Activated CD8-positive, alpha-beta memory T cell treated with anti-CD3 and anti-CD28 coated beads, Interleukin-2, amount 10 ng/mL, durations not matched to agents 7 days and 5 days (primary cell): ENCODE data around the gene HFM1. TPM values are rescaled to one million over a fixed set of nuclear protein-coding genes. Genes with fewer than 3 reads are reported as not detected.
"Not testable (repeated sequence)": the region's sequence is repeated elsewhere in the genome, so short reads cannot be mapped to it uniquely, and the experiment has no call there.

Experiments used
- ATAC-seq: fragments of 150-1000 bp; cut with Tn5 transposase; one replicate; pipeline ENCODE4 v1.10.0; 2021; ENCODE audit warnings: moderate library complexity
- CTCF ChIA-PET: fragments of 350-600 bp; sonication (Branson Sonifier 250); formaldehyde crosslinking; loops from one replicate; lab custom pipeline; 2021; ENCODE audit warnings: antibody characterized with exemption; lab: Charles Lee
- DNase-seq: peaks from one replicate; pipeline ENCODE4 v3.0.0-alpha.2; 2020
- H3K27ac Mint-ChIP-seq: one replicate; pipeline ENCODE4 v1.8.0; 2021; ENCODE audit warnings: mild to moderate bottlenecking, mixed read lengths
- H3K27me3 Mint-ChIP-seq: one replicate; pipeline ENCODE4 v1.8.0; 2021; ENCODE audit warnings: mixed read lengths
- H3K36me3 Mint-ChIP-seq: one replicate; pipeline ENCODE4 v1.8.0; 2021; ENCODE audit warnings: mild to moderate bottlenecking, mixed read lengths
- H3K4me1 Mint-ChIP-seq: one replicate; pipeline ENCODE4 v1.8.0; 2021; ENCODE audit warnings: mixed read lengths
- H3K4me3 Mint-ChIP-seq: one replicate; pipeline ENCODE4 v1.8.0; 2021; ENCODE audit warnings: mild to moderate bottlenecking, moderate library complexity, mixed read lengths
- H3K9me3 Mint-ChIP-seq: one replicate; pipeline ENCODE4 v1.8.0; 2022; ENCODE audit warnings: low read depth, mixed read lengths
- total RNA-seq, 2 experiments: library from RNA; stranded (reverse); gene quantifications; one replicate each; pipeline ENCODE4 v1.2.3, GENCODE V29; 2021

HFM1 gene
- total RNA-seq, result not detected

GRCh38 chr1:91404151-91405012 is at the start of gene HFM1:
HFM1 (minus strand) TSS chr1:91404837; CDS start chr1:91401082, 3,755 bp downstream.
- H3K27me3 Mint-ChIP-seq, result peaks cover 70% of the 10 kb centered on the region
- H3K27ac Mint-ChIP-seq, result no peak within 1 kb of the TSS

DNA sequence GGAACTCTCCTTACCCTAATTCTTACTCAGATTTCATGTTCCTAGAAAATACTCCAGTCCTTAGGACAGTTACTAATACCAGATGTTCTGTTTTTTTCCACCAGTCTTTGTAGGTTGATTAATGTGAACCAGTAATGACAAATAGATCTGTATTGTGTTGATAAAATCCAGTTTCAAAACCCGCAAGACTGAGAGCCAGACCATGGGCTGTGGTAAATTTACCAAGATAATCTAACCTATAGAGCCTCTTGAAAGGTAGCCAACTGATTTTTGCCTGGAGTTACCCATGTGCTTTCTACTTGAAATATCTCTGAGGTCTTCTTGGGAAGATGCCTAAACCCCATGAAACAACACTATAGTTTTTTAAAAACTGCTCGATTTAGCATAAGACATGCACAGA is 49.5 kb upstream of the HFM1 start:
- Mint-ChIP-seq H3K36me3 (no peaks in the 10 kb centered on the region), H3K4me1 (no peaks in the 10 kb centered on the region), H3K27me3 (peaks cover 3% of the 10 kb centered on the region), H3K9me3 (no peaks in the 10 kb centered on the region), H3K4me3 (no peak overlapping the region), H3K27ac (no peak overlapping the region)
- CTCF ChIA-PET, result no interaction called here
- ATAC-seq (no peak), DNase-seq (no peak)

More at GRCh38 chr1:91404151-91405012, at the start of gene HFM1:
- ATAC-seq (peak; percentile 98), DNase-seq (peak; percentile 72)
- H3K4me3 Mint-ChIP-seq, result peak within 1 kb of the TSS; percentile 59
- no peaks in the 10 kb centered on the region for H3K9me3 Mint-ChIP-seq
- no peaks in the 10 kb centered on the region for H3K36me3 Mint-ChIP-seq
- CTCF ChIA-PET, result interaction anchor here (0.9 to 2.7 kb wide), 4 partner anchors 9 to 134 kb away, joined by 3 to 9 read pairs (median 4); no protein-coding TSS in a partner anchor
- H3K4me1 Mint-ChIP-seq, result peaks cover 8% of the 10 kb centered on the region

DNA sequence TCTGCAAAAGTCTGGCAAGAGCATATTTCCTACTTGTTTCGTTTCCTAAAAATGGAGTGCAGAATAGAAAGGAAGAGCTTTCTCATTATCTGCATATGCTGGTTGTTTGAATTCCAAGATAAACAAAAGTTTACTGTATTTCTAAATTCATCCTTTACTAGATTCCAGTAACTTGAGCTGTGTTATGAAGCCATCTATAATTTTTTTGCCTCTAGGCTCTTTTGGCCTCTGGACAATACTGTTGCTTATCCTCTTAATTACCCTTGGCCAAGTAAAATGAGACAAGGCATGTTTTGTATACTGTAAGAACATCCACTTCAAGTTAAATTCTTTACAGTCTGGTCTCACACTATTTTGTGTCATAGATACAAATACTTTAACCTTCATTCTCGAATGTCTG is 45.6 kb upstream of the HFM1 start:
- peaks cover 3% of the 10 kb centered on the region for H3K27me3 Mint-ChIP-seq
- no peaks in the 10 kb centered on the region for H3K4me1 Mint-ChIP-seq
- CTCF ChIA-PET, result no interaction called here
- H3K9me3 Mint-ChIP-seq, result no peaks in the 10 kb centered on the region
- no peak for DNase-seq
- no peak overlapping the region for H3K27ac Mint-ChIP-seq
- H3K36me3 Mint-ChIP-seq, result no peaks in the 10 kb centered on the region
- ATAC-seq, result no peak
- H3K4me3 Mint-ChIP-seq, result no peak overlapping the region

GRCh38 chr1:91447782-91448181 is 43.1 kb upstream of the HFM1 start:
- ATAC-seq, H3K9me3 Mint-ChIP-seq, CTCF ChIA-PET, H3K27me3 Mint-ChIP-seq, H3K36me3 Mint-ChIP-seq, H3K27ac Mint-ChIP-seq, H3K4me3 Mint-ChIP-seq, DNase-seq, H3K4me1 Mint-ChIP-seq: not testable (repeated sequence)

GRCh38 chr1:91441980-91442379 is 37.3 kb upstream of the HFM1 start:
- H3K27me3 Mint-ChIP-seq, result peaks cover 30% of the 10 kb centered on the region
- H3K36me3 Mint-ChIP-seq, H3K4me3 Mint-ChIP-seq, H3K27ac Mint-ChIP-seq, H3K4me1 Mint-ChIP-seq, H3K9me3 Mint-ChIP-seq, ATAC-seq, DNase-seq: not testable (repeated sequence)
- CTCF ChIA-PET, result interaction anchor here (0.6 kb wide), 1 partner anchor 391 kb away, joined by 3 read pairs; no protein-coding TSS in a partner anchor

DNA sequence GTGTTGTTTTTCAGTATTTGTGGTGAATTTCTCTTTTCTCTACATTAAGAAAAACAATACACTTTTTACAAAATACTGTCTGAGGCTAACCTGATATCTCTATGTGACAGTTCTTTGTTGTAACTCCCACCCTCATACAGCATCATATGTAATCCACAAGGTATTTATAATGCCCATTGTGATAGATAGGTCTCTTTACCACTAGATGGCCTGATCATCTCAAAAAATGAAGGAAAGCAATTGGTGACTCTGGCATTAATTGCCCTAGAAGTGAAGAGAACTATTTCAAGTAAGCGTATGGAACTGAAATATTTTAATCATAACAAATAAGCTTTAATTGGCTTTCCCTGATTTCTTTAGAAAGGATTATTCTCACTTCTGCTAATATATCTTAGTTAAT is 36.2 kb upstream of the HFM1 start:
- ATAC-seq (no peak), DNase-seq (no peak)
- Mint-ChIP-seq H3K9me3 (peaks cover 2% of the 10 kb centered on the region), H3K4me1 (no peaks in the 10 kb centered on the region), H3K27ac (no peak overlapping the region), H3K4me3 (no peak overlapping the region), H3K36me3 (no peaks in the 10 kb centered on the region), H3K27me3 (peaks cover 33% of the 10 kb centered on the region)
- CTCF ChIA-PET, result interaction anchor here (0.7 kb wide), 1 partner anchor 1075 kb away, joined by 5 read pairs; no protein-coding TSS in a partner anchor

DNA sequence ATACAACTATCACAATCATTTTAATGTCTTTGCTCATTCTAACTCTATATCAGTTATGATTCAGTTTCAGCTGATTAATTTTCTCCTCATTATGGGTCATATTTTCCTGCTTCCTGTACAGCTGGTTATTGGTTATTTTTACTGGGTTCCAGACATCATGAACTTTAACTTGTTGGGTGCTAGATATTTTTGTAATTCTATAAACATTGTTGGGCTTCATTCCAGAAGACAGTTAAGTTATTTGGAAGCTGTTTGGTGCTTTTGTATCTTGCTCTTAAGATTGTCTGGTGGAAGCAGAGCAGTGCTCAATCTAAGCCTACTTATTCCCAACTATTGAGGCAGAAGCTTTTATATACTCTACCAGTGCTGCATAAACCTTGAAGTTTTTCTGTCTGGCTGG is 34.4 kb upstream of the HFM1 start:
- H3K27ac Mint-ChIP-seq, result no peak overlapping the region
- no peak overlapping the region for H3K4me3 Mint-ChIP-seq
- H3K36me3 Mint-ChIP-seq, result no peaks in the 10 kb centered on the region
- CTCF ChIA-PET, result no interaction called here
- no peaks in the 10 kb centered on the region for H3K4me1 Mint-ChIP-seq
- peaks cover 2% of the 10 kb centered on the region for H3K9me3 Mint-ChIP-seq
- ATAC-seq (no peak), DNase-seq (no peak)
- peaks cover 30% of the 10 kb centered on the region for H3K27me3 Mint-ChIP-seq

- Mint-ChIP-seq H3K36me3 (peaks cover 2% of the 10 kb centered on the region), H3K27ac (no peak overlapping the region), H3K4me3 (no peak overlapping the region), H3K27me3 (peaks cover 34% of the 10 kb centered on the region), H3K9me3 (no peaks in the 10 kb centered on the region), H3K4me1 (no peaks in the 10 kb centered on the region)
- ATAC-seq (no peak), DNase-seq (no peak)
- CTCF ChIA-PET, result no interaction called here
Observed at GRCh38 chr1:91428182-91428798, 23.7 kb upstream of the HFM1 start.

DNA sequence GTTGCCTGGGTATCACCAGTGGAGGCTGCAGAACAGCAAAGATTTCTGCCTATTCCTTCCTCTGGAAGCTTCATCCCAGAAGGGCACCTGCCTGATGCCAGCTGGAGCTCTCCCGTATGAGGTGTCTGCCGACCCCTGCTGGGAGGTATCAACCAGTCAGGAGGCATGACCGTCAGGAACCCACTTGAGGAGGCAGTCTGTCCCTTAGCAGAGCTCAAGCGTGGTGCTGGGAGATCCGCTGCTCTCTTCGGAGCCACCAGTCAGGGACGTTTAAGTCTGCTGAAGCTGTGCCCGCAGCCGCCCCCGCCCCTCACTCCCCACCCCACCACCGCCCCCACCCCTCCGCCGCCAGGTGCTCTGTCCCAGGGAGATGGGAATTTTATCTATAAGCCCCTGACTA is 23.1 kb upstream of the HFM1 start:
- Mint-ChIP-seq H3K4me1 (no peaks in the 10 kb centered on the region), H3K4me3 (no peak overlapping the region), H3K9me3 (no peaks in the 10 kb centered on the region), H3K36me3 (peaks cover 2% of the 10 kb centered on the region), H3K27ac (no peak overlapping the region), H3K27me3 (peaks cover 39% of the 10 kb centered on the region)
- ATAC-seq (no peak), DNase-seq (no peak)
- CTCF ChIA-PET, result no interaction called here

- H3K36me3 Mint-ChIP-seq, H3K27ac Mint-ChIP-seq, ATAC-seq, CTCF ChIA-PET, DNase-seq, H3K9me3 Mint-ChIP-seq, H3K4me1 Mint-ChIP-seq, H3K4me3 Mint-ChIP-seq: not testable (repeated sequence)
- peaks cover 45% of the 10 kb centered on the region for H3K27me3 Mint-ChIP-seq
Observed at GRCh38 chr1:91422523-91422922, 17.9 kb upstream of the HFM1 start.

DNA sequence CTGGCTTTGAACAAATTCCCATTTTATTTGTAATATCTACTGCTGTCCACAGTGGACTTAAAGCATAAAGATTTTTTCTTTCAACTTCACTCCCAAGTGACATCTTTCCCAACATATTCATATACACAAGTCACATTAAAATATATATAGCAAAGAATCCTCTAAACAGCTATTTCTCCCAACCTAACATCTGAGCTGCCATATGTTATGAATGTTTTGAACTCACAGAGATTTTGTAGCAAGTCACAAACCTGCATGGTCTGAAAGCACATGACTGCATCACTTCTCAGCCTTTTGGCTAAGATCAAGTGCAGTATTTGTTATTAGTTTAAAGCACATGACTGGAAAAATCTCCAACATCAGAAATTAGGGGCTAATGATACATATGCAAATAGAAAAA is 7.7 kb upstream of the HFM1 start:
- H3K4me3 Mint-ChIP-seq, result no peak overlapping the region
- DNase-seq (no peak), ATAC-seq (no peak)
- no peak overlapping the region for H3K27ac Mint-ChIP-seq
- no peaks in the 10 kb centered on the region for H3K36me3 Mint-ChIP-seq
- no peaks in the 10 kb centered on the region for H3K9me3 Mint-ChIP-seq
- no peaks in the 10 kb centered on the region for H3K4me1 Mint-ChIP-seq
- CTCF ChIA-PET, result interaction anchor here (0.6 kb wide), 1 partner anchor 528 kb away, joined by 3 read pairs; no protein-coding TSS in a partner anchor
- peaks cover 33% of the 10 kb centered on the region for H3K27me3 Mint-ChIP-seq

- peaks cover 8% of the 10 kb centered on the region for H3K4me1 Mint-ChIP-seq
- no peak for ATAC-seq
- no peak overlapping the region for H3K27ac Mint-ChIP-seq
- no peak overlapping the region for H3K4me3 Mint-ChIP-seq
- CTCF ChIA-PET, result no interaction called here
- no peaks in the 10 kb centered on the region for H3K36me3 Mint-ChIP-seq
- peaks cover 69% of the 10 kb centered on the region for H3K27me3 Mint-ChIP-seq
- DNase-seq, result no peak
- H3K9me3 Mint-ChIP-seq, result no peaks in the 10 kb centered on the region
Observed at GRCh38 chr1:91406773-91407389, 2.2 kb upstream of the HFM1 start.

GRCh38 chr1:91402023-91402422 is 2.6 kb downstream of the HFM1 start:
- ATAC-seq, result no peak
- H3K27me3 Mint-ChIP-seq, result peaks cover 70% of the 10 kb centered on the region
- H3K36me3 Mint-ChIP-seq, result no peaks in the 10 kb centered on the region
- no peak for DNase-seq
- no peak overlapping the region for H3K4me3 Mint-ChIP-seq
- peaks cover 8% of the 10 kb centered on the region for H3K4me1 Mint-ChIP-seq
- no peaks in the 10 kb centered on the region for H3K9me3 Mint-ChIP-seq
- CTCF ChIA-PET, result no interaction called here
- H3K27ac Mint-ChIP-seq, result no peak overlapping the region
